T-helper 22 cell (primary cell): Measurements from ENCODE around the gene RAB10.
"Not testable (repeated sequence)": the region's sequence is repeated elsewhere in the genome, so short reads cannot be mapped to it uniquely, and the experiment has no call there.

ENCODE experiments used
- DNase-seq: peaks from one replicate; pipeline ENCODE4 v3.0.0-alpha.2; 2020; ENCODE audit warnings: low read depth

RAB10 gene

DNA sequence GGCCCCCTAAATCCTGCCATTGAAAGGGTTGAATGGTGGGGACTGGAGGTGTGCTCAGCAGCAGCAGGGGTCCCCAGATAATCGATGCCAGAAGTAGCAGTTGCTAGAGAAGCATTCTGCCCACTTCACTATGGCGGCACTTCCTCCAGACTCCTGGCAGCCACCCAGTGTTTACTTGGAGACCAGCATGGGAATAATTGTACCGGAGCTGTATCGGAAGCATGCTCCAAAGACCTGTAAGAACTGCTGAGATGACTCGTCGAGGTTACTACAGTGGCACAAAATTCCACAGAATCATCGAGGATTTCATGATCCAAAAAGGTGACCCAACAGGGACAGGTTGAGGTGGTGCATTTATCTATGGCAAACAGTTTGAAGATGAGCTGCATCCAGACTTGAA, 128.0 kb downstream of the RAB10 start:
- DNase-seq, result no peak

DNA sequence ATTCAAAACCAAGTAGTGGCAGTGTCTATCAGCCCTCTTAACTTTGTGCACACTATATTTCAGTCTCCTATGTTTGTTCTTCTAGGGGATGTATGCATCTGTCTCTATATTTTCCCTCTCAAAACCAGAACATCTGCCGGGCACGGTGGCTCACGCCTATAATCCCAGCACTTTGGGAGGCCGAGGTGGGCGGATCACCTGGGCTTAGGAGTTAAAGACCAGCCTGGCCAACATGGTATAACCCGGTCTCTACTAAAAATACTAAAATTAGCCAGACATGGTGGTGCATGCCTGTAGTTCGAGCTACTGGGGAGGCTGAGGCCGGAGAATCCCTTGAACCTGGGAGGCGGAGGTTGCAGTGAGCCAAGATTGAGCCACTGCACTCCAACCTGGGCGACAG, 129.1 kb downstream of the RAB10 start:
- no peak for DNase-seq

DNA sequence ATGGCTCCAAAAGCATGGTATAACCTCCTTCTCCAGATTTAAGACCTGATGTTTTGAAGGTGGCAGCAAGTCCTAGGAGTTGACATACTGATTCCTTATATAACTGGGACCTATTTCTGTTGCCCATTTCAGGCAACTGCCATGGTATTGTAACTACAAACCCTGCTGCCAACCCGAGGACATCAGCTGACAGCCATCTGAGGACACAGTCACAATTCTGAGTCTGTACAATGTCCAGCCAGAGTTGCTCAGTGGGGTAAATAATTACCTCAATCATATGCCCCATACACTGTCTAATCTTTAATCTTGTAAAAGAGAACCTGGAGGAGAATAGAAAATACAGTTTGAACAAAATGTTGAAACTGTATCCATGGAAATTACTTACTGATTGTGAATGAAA, 130.3 kb downstream of the RAB10 start:
- DNase-seq, result no peak

DNA sequence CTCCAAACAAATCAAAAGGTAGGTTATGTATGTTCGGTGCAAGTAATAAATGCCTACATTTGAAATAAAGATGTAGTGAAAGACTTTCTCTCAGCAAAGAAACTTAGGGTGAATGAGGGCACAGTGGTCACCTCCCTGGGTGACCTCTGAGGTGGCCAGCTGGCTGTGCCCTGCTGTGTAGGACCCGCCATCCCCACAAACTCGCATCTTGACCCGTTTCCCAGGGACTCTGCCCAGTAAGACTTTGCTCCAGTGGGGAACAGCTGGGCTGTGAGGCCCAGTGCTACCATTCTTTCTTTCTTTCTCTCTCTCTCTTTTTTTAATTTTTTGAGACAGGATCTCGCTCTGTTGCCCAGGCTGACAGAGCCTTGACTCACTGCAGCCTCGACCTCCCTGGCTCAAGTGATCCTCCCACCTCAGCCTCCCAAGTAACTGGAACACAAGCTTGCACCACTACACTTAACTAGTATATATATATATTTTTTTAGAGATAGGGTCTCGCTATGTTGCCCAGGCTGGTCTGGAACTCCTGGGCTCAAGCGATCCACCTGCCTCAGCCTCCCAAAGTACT, 130.8 kb downstream of the RAB10 start:
- DNase-seq, result no peak

DNA sequence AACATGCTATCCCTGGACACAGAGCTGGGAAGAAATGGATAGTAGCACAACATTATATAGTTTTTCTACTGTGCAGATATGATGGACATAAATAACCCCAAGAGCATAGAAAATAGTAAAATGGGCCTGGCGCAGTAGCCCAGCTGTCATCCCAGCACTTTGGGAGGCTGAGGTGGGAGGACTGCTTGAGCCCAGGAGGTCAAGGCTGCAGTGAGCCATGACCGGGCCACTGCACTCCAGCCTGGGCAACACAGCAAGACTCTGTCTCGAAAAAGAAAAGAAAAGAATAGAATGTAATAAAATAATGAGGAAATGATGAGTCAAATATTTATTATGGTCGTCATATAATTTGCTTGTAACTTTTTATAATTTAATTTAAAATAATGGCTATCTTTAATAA, 131.5 kb downstream of the RAB10 start:
- no peak for DNase-seq

DNA sequence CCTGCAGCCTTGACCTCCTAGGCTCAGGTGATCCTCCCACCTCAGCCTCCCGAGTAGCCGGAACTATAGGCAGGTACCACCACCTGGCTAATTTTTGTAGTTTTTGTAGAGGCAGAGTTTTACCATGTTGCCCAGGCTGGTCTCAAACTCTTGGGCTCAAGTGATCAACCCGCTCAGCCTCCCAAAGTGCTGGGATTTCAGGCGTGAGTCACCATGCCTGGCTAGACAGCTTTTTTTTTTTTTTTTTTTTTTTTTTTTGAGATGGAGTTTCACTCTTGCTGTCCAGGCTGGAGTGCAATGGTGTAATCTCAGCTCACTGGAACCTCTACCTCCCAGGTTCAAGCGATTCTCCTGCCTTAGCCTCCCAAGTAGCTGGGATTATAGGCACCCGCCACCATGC, 132.7 kb downstream of the RAB10 start:
- not testable (repeated sequence) for DNase-seq

DNA sequence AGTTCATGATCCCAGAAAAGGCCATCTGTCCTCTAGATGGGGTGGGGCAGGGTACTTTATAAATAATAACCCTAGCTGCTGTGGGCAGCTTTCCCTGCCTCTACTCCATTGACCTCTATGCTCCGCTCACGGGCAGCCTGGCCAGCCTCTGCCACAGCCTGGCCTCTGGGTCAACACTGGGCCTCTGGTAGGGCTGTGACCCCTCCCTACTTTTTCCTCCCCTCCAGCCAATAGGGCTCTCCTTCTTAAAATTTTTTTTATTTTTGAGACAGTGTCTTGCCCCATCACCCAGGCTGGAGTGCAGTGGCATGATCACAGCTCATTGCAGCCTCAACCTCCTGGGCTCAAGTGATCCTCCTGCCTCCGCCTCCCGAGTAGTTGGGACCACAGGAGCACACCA, 134.9 kb downstream of the RAB10 start:
- DNase-seq, result no peak

DNA sequence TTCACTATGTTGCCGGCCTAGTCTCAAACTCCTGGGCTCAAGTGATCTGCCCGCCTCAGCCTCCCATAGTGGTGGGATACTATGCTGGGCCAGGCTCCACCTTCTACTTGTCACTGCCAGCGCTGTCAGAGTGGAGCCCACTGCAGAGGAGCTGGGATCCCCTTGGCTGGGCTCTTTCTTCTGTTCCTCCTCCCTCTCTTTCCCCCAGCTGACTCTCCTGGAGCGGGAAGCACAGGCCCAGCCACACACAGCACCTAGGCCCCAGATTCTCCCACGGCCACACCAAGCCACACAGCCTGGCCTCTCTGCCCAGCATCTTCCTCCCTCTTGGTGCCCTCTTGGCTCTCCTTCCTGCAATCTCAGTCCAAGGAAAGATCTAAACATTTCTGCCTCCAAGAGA, 135.3 kb downstream of the RAB10 start:
- DNase-seq, result no peak

DNA sequence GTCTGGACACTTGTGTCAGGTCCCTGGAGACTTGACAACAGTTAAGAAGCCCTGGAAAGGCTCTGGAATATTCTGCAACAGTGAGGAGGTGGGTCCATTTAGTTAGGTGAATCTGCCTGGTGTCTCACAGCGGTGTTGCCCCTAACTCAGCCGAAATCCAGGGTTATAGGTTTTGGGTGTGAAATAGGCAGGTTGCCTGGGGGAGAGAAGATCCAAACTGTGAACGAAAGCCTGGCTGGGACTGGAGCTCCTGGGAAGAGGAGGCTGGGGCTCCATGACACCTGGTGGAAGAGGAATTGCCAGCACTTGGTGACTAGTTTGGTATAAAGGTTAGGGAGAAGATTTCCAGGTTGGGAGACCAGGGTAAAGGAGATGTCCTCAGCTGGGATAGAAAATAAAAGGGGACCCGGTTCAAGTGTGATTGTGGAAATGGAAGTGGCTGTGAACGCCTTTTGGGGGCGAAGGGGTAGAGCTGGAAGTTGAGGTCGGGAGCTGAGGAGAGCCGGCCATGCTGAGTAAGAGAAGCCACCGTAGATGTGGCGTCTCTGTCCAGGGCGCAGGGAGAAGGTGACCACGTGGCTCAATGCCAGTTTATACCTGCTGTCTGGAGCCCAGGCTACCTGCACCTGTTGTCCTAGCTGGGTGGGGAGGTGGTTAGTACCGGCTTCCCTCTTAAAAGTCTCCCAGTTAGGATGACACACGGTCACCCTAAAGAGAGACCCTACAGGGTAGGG, 136.0 kb downstream of the RAB10 start:
- DNase-seq, result no peak

DNA sequence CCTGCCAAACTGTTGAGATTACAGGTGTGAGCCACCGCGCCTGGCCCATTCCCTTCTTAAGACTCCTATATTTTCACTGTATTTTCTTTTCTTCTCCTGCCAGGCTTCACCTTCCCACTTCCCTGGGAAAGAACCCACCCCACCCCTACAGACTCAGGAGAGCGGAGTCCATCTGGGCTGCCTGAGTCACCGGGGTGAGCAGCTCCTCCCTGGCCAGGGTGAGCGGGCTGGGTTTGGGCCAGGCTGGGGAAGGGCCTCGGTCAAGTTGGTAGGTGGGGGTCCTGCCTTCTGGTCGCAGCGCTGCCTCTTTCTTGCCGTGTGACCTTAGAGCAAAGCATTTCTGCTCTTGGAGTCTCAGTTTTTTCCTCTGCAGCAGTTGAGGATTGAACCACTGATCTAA, 136.9 kb downstream of the RAB10 start:
- DNase-seq, result no peak

DNA sequence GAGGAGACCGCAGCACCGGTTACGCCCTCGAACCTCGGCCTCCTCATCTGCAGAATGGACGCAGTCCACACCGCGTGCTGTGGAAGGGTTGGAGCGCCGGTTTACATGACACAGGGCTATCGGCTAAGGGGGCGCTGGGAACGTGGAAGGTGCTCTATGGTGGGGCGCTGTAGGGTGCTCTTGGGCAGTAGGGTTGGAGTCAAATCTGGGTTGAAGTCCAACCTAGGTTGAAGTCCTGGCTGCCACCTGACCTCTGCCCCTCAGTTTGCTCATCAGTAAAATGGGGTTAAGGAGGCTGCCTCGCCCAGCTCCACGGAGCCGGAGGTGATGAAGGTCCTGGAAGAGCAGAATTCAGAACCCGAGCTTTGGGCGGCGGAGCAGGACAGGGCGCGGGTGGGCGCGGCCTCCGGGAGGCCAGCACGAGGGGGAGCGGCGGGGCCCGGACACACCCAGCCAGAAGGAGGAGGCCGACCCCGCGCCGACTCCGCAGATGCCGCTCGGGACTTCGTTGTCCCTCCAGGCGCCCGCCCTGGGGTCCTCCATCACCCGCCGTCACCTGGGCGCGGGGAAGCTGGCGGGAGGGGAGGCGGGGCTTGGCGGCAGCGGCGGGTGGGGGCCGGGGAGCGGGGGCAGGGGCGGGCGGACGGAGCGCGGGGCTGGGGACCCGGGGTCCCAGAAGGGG, 138.4 kb downstream of the RAB10 start:
- no peak for DNase-seq

DNA sequence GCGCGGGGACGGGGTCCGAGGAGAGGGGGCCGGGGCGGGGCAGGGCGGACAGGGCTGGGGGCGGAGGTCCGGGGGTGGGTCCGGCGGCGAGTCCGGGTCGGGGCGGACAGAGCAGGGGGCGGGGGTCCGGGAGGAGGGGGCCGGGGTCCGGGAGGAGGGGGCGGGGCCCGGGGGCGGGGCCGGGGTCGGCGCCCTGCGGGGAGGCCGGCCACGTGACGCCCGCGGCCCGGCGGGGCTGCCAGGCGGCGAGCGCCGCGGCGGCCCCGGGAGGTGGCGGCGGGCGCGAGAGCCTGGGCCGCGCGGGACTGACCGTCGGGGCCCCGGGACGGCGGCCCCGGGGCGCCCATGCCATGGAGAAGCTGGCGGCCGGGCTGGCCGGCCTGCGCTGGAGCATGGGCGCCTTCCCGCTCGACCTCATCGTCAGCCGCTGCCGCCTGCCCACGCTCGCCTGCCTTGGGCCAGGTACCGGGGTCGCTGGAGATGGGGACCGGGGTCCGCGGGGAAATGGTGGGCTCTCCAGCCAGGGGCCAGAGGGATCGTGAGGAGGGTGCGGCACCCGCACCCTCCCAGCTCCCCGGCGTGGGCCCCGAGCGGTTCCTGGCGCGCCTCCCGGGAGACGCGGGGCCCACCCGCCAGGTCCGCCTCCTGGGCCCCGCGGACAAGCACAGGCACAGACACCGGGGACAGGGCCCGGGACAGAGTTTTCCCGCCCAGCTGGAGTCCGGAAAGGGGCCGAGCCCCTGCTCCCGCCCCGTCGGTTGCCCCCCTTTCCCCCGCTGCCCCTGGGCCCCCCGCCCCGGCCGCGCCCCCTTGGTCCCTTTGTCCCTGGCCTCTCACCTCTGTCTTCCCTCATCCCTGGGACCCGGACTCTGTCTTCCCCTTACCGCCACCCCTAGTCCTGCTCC, 139.2 kb downstream of the RAB10 start, which contains the start of gene GAREM2:
Gene GAREM2, plus strand, starts transcription at position 218 of the 905 bp plus-strand sequence. Its CDS starts 133 bp downstream, at position 351.
- no peak for DNase-seq

DNA sequence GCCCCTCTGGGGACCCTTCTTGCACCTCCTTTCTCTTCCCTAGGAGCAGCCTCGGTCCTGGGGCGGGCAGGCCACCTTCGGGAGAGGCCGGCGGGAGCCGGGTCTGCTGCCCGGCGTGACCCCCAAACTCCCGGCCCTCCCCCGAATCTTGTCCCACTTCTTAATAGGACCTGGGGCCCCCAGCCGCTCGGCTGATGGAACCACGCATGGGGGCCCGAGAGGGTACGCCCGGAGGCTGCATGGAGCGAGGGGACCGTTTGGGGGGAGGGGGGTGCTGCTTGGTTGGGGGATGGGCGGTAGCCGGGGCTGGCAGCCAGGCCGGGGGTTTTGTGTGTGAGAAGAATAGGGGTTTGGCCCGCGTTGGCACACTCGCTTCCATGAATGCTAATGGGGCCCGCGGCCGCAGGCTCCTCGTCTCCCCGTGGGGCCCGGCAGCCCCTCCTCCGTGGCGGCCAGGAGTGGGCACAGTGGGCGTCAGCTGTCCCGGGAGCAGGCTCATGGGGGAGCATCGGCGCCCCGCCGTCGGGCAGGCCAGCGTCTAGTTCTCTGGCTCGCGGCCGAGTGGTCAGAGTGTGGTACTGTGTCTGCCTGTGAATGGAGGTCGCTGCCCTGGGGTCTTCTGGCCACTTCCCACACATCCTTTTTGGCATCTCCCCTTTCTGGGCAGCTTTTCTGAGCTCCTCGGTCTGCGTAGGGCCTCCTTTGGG, 140.0 kb downstream of the RAB10 start:
- DNase-seq, result no peak

DNA sequence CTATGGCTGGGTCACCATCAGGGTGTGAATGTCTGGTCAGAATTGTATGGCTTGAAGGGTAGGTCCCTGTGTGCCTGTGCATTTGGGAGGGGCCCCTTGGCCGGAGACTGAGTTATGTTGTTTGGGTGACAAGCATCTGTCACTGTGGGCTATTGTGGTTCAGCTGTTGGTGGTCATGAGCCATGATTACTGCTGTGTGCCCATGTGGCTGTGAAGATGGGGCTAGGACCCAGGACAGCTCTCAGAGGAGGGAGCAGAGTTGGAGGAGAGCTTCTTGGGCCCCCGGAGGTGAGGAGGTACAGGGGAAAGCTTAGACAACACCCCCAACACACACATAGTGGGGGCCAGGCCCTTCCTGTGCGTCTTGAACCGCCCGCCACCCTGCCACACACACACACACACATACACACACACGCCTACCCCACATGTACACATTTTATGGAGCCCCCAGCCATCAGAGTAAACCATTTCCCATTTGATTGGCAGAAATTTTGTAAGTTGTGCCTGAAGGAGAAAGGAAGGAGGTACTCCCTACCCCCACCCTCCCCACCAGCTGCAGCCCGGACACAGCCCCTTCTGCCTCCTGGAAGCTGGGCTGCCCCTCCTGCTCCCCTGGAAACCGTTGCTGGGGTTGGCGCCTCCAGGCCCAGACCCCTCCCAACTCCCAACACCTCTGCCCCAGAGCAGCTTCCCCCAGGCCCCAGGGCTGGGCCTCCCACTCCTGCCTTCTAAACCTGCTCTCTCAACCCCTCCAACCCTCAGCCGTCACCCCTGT, 141.0 kb downstream of the RAB10 start:
- no peak for DNase-seq

DNA sequence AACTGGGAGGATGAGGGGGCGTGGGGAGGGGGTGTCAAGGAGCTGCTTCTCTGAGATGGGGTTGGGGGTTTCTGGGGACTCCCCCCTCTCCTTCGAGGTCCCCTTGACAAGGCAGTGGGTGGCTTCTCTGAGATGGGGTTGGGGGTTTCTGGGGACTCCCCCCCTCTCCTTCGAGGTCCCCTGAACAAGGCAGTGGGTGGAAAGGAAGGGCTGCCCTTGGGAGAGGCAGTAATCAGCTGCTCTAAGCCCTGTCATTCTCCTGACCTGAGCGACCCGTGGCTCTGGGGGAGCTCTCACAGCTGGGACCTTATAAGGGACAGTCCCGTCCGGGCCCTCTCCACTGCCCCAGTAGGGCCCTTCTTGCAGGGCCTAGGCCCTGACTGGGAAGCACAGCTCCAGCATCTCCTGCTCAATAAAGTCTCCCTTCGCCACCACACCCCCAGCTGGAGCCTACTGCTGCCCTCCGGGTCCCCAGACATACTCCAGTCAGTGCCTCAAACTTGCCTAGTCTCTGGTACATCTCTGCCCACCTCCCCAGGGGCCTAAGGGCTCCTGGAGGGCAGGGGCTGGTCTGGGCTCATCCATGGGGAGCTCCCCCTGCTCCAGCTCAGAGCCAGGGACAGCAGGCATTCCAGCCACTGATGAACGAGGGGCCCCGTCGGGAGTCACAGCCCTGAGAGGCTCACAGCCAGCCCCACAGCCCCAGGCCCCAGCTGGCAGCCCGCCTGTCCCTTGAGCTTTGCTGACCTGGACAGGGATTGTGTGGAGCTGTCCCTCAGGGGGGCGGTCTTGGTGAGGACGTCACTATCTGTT, 141.8 kb downstream of the RAB10 start:
- DNase-seq, result no peak

DNA sequence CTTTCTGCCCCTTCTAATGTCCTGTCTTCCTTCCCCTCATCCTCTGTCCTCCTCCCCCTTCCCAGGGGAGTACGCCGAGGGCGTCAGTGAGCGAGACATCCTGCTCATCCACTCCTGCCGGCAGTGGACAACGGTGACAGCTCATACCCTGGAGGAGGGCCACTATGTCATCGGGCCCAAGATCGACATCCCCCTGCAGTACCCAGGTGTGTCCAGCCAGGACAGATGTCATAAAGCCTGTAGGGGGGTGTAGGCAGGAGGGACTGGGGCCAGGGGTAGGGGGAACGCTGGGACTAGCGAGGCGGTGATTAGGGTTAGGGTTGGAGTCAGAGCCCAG, 142.4 kb downstream of the RAB10 start:
- no peak for DNase-seq

DNA sequence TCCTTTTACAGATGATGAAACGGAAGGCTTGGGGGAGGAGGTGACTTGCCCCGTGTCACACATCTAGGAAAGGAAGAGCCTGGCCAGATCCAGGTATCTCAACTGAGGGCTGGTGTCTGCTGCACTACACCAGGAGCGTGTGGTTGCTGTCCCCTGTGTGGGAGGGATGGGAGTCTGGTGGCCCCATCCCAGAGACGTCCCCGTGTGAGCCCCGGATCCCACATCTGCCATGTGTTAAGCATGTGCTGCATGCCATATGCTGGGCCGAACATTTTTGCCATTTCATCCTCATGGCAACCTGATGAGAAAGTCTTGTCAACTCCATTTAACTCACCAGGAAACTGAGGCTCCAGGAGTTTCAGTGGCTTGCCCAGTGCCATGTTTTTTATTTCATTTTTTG, 143.2 kb downstream of the RAB10 start:
- no peak for DNase-seq

DNA sequence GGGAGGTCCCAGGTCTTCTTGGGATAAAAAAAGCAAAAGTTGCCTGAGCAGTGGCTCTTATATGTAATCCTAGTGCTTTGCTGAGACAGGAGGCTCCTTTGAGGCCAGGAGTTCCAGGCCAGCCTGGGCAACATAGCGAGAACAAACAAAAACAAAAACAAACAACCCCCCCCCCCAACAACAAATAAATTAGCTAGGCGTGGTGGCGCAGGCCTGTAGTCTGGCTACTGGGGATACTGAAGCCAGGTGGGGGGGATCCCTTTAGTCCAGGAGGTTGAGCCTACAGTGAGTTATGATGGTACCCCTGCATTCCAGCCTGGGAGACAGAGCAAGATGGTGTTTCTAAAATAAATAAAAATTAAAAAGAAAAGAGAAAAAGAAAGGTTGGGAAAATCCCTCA, 144.4 kb downstream of the RAB10 start:
- DNase-seq, result no peak

DNA sequence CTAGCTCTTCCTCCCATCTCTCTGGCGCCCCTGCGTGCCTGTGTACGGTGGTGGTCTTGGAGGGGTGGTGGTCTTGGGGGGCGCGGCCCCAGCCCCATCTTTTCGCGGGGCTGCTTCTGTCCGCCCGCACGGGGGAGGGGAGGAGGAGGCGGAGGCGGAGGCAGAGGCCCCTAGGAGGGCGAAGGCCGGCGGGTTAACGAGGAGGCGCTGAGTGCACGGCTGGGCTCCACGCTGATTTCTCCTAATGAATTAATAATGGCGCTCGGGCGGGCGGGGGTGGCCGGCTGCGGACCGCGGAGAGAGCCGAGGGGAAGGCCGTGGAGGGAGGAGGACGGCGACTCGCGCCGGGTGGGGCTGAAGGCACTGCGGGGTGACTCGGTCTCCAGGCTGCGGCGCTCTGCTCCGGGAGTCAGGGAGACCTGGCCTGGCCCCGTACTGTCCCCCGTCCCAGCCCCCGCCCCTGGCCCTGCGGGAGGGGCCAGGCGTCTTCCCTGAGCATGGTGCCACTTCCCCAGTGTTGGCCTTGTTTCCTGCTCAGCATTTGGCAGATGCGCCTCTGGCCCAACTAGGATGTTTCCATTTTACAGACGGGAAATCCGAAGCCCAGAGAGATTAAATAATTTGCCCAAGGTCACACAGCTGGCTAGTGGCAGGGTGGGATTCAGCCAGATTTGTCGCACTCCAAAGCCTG, 145.0 kb downstream of the RAB10 start:
- no peak for DNase-seq
